Activated CD8-positive, alpha-beta memory T cell treated with anti-CD3 and anti-CD28 coated beads, Interleukin-2, amount 50 U/mL, for 24 hours (primary cell): ENCODE measurements around the gene POLR3K.

Experiments used
- DNase-seq: peaks from one replicate; pipeline ENCODE4 v3.0.0-alpha.2; 2020; ENCODE audit errors: extremely low read depth

Gene POLR3K

GRCh38 chr16:53346-54236 is at the start of gene POLR3K, which contains the start of gene SNRNP25:
TSS of gene POLR3K (minus strand) at chr16:53608. CDS start at chr16:53586, 22 bp downstream.
TSS of gene SNRNP25 (plus strand) at chr16:53828. CDS start at chr16:54017, 189 bp downstream.
- peak; percentile 97 for DNase-seq

GRCh38 chr16:102060-102855 is 48.9 kb upstream of the POLR3K start:
- DNase-seq, result no peak

- no peak for DNase-seq
Measured at GRCh38 chr16:101586-101985, 48.2 kb upstream of the POLR3K start.

- DNase-seq, result no peak
Measured at GRCh38 chr16:100989-101388, 47.6 kb upstream of the POLR3K start.

GRCh38 chr16:97822-98221 is 44.4 kb upstream of the POLR3K start:
- no peak for DNase-seq

- peak; percentile 73 for DNase-seq
Measured at GRCh38 chr16:96935-97381, 43.5 kb upstream of the POLR3K start.

- DNase-seq, result no peak
Measured at GRCh38 chr16:94918-95265, 41.5 kb upstream of the POLR3K start.

GRCh38 chr16:92431-93339 is 39.3 kb upstream of the POLR3K start:
- no peak for DNase-seq

- no peak for DNase-seq
Measured at GRCh38 chr16:91484-91883, 38.1 kb upstream of the POLR3K start.

GRCh38 chr16:89391-90302 is 36.2 kb upstream of the POLR3K start:
- DNase-seq, result no peak

GRCh38 chr16:88613-89012 is 35.2 kb upstream of the POLR3K start:
- DNase-seq, result no peak

- DNase-seq, result no peak
Measured at GRCh38 chr16:86483-86952, 33.1 kb upstream of the POLR3K start.

GRCh38 chr16:85865-86264 is 32.5 kb upstream of the POLR3K start:
- no peak for DNase-seq

GRCh38 chr16:85407-85782 is 32.0 kb upstream of the POLR3K start:
- no peak for DNase-seq

GRCh38 chr16:84718-85406 is 31.5 kb upstream of the POLR3K start:
- peak; percentile 48 for DNase-seq

GRCh38 chr16:83781-84615 is 30.6 kb upstream of the POLR3K start:
- DNase-seq, result no peak

- DNase-seq, result no peak
Measured at GRCh38 chr16:83060-83603, 29.7 kb upstream of the POLR3K start.

GRCh38 chr16:79151-80054 is 26.0 kb upstream of the POLR3K start:
- no peak for DNase-seq
